ENCODE measurements around the gene CLSTN1. TPM values are rescaled to one million over a fixed set of nuclear protein-coding genes. Genes with fewer than 3 reads are reported as not detected.

The CLSTN1 gene
- total RNA-seq, 1 donor from 2014 or later, result 51.1 TPM

GRCh38 chr1:9699361-9699760, 124.4 kb downstream of the CLSTN1 start:
- H3K9ac ChIP-seq (ENCODE audit: low read depth in 1 of 3, low read length in 3 of 3), result no peak overlapping the region
- H3K9me3 ChIP-seq (ENCODE audit: control insufficient read depth in 3 of 3, low read length in 3 of 3), result no peaks in the 10 kb centered on the region
- H3K4me1 ChIP-seq (ENCODE audit: control insufficient read depth in 3 of 3, insufficient read depth in 3 of 3, low read length in 3 of 3), result no peaks in the 10 kb centered on the region
- H3K36me3 ChIP-seq (ENCODE audit: control insufficient read depth in 3 of 3, insufficient read depth in 3 of 3, low read length in 3 of 3), result peaks cover 0 to 3% (median 0%) of the 10 kb centered on the region in 3 donors
- H3K27me3 ChIP-seq (ENCODE audit: control insufficient read depth in 3 of 3, insufficient read depth in 3 of 3, low read length in 3 of 3), result no peaks in the 10 kb centered on the region
- H3K27ac ChIP-seq (ENCODE audit: low read depth, low read length), result no peak overlapping the region
- no peak overlapping the region for H3K4me3 ChIP-seq (ENCODE audit: low read length in 3 of 3)

GRCh38 chr1:9696793-9697192, 127.0 kb downstream of the CLSTN1 start:
- Histone ChIP-seq H3K4me1 (ENCODE audit: control insufficient read depth in 3 of 3, insufficient read depth in 3 of 3, low read length in 3 of 3) (no peaks in the 10 kb centered on the region), H3K9me3 (ENCODE audit: control insufficient read depth in 3 of 3, low read length in 3 of 3) (no peaks in the 10 kb centered on the region), H3K36me3 (ENCODE audit: control insufficient read depth in 3 of 3, insufficient read depth in 3 of 3, low read length in 3 of 3) (peaks cover 0 to 3% (median 0%) of the 10 kb centered on the region in 3 donors), H3K4me3 (ENCODE audit: low read length in 3 of 3) (no peak overlapping the region), H3K27me3 (ENCODE audit: control insufficient read depth in 3 of 3, insufficient read depth in 3 of 3, low read length in 3 of 3) (no peaks in the 10 kb centered on the region), H3K27ac (ENCODE audit: low read depth, low read length) (no peak overlapping the region), H3K9ac (ENCODE audit: low read depth in 1 of 3, low read length in 3 of 3) (no peak overlapping the region)

- Histone ChIP-seq H3K36me3 (ENCODE audit: control insufficient read depth in 3 of 3, insufficient read depth in 3 of 3, low read length in 3 of 3) (no peaks in the 10 kb centered on the region), H3K4me3 (ENCODE audit: low read length in 3 of 3) (no peak overlapping the region), H3K27ac (ENCODE audit: low read depth, low read length) (no peak overlapping the region), H3K4me1 (ENCODE audit: control insufficient read depth in 3 of 3, insufficient read depth in 3 of 3, low read length in 3 of 3) (peaks cover 25 to 31% (median 27%) of the 10 kb centered on the region in 3 donors), H3K9me3 (ENCODE audit: control insufficient read depth in 3 of 3, low read length in 3 of 3) (no peaks in the 10 kb centered on the region), H3K27me3 (ENCODE audit: control insufficient read depth in 3 of 3, insufficient read depth in 3 of 3, low read length in 3 of 3) (peaks cover 4 to 28% (median 17%) of the 10 kb centered on the region in 3 donors), H3K9ac (ENCODE audit: low read depth in 1 of 3, low read length in 3 of 3) (no peak overlapping the region)
Observed at GRCh38 chr1:9691691-9692090, 132.1 kb downstream of the CLSTN1 start.

- peaks cover 25 to 31% (median 27%) of the 10 kb centered on the region in 3 donors for H3K4me1 ChIP-seq (ENCODE audit: control insufficient read depth in 3 of 3, insufficient read depth in 3 of 3, low read length in 3 of 3)
- no peaks in the 10 kb centered on the region for H3K36me3 ChIP-seq (ENCODE audit: control insufficient read depth in 3 of 3, insufficient read depth in 3 of 3, low read length in 3 of 3)
- no peaks in the 10 kb centered on the region for H3K9me3 ChIP-seq (ENCODE audit: control insufficient read depth in 3 of 3, low read length in 3 of 3)
- H3K4me3 ChIP-seq (ENCODE audit: low read length in 3 of 3), result no peak overlapping the region
- peaks cover 4 to 30% (median 17%) of the 10 kb centered on the region in 3 donors for H3K27me3 ChIP-seq (ENCODE audit: control insufficient read depth in 3 of 3, insufficient read depth in 3 of 3, low read length in 3 of 3)
- no peak overlapping the region for H3K9ac ChIP-seq (ENCODE audit: low read depth in 1 of 3, low read length in 3 of 3)
- H3K27ac ChIP-seq (ENCODE audit: low read depth, low read length), result no peak overlapping the region
Observed at GRCh38 chr1:9691108-9691445, 132.7 kb downstream of the CLSTN1 start.

GRCh38 chr1:9690440-9691107, 133.2 kb downstream of the CLSTN1 start:
- Histone ChIP-seq H3K9me3 (ENCODE audit: control insufficient read depth in 3 of 3, low read length in 3 of 3) (no peaks in the 10 kb centered on the region), H3K4me1 (ENCODE audit: control insufficient read depth in 3 of 3, insufficient read depth in 3 of 3, low read length in 3 of 3) (peaks cover 25 to 31% (median 27%) of the 10 kb centered on the region in 3 donors), H3K27me3 (ENCODE audit: control insufficient read depth in 3 of 3, insufficient read depth in 3 of 3, low read length in 3 of 3) (peaks cover 4 to 30% (median 17%) of the 10 kb centered on the region in 3 donors), H3K36me3 (ENCODE audit: control insufficient read depth in 3 of 3, insufficient read depth in 3 of 3, low read length in 3 of 3) (no peaks in the 10 kb centered on the region), H3K27ac (ENCODE audit: low read depth, low read length) (no peak overlapping the region), H3K4me3 (ENCODE audit: low read length in 3 of 3) (peak overlapping the region in 2 of 3 donors; percentile 60 to 63), H3K9ac (ENCODE audit: low read depth in 1 of 3, low read length in 3 of 3) (peak overlapping the region in 1 of 3 donors; percentile 72)

- Histone ChIP-seq H3K4me1 (ENCODE audit: control insufficient read depth in 3 of 3, insufficient read depth in 3 of 3, low read length in 3 of 3) (peaks cover 25 to 31% (median 27%) of the 10 kb centered on the region in 3 donors), H3K4me3 (ENCODE audit: low read length in 3 of 3) (peak overlapping the region; percentile 23 to 63 (median 60)), H3K9me3 (ENCODE audit: control insufficient read depth in 3 of 3, low read length in 3 of 3) (no peaks in the 10 kb centered on the region), H3K9ac (ENCODE audit: low read depth in 1 of 3, low read length in 3 of 3) (peak overlapping the region in 2 of 3 donors; percentile 38 to 72), H3K27ac (ENCODE audit: low read depth, low read length) (no peak overlapping the region), H3K36me3 (ENCODE audit: control insufficient read depth in 3 of 3, insufficient read depth in 3 of 3, low read length in 3 of 3) (no peaks in the 10 kb centered on the region), H3K27me3 (ENCODE audit: control insufficient read depth in 3 of 3, insufficient read depth in 3 of 3, low read length in 3 of 3) (peaks cover 4 to 30% (median 17%) of the 10 kb centered on the region in 3 donors)
Observed at GRCh38 chr1:9689971-9690381, 133.8 kb downstream of the CLSTN1 start.

GRCh38 chr1:9689011-9689706, 134.6 kb downstream of the CLSTN1 start:
- no peak overlapping the region for H3K27ac ChIP-seq (ENCODE audit: low read depth, low read length)
- H3K36me3 ChIP-seq (ENCODE audit: control insufficient read depth in 3 of 3, insufficient read depth in 3 of 3, low read length in 3 of 3), result no peaks in the 10 kb centered on the region
- peak overlapping the region in 1 of 3 donors; percentile 64 for H3K9ac ChIP-seq (ENCODE audit: low read depth in 1 of 3, low read length in 3 of 3)
- H3K9me3 ChIP-seq (ENCODE audit: control insufficient read depth in 3 of 3, low read length in 3 of 3), result no peaks in the 10 kb centered on the region
- H3K27me3 ChIP-seq (ENCODE audit: control insufficient read depth in 3 of 3, insufficient read depth in 3 of 3, low read length in 3 of 3), result peaks cover 4 to 30% (median 17%) of the 10 kb centered on the region in 3 donors
- peak overlapping the region; percentile 60 to 77 (median 65) for H3K4me3 ChIP-seq (ENCODE audit: low read length in 3 of 3)
- H3K4me1 ChIP-seq (ENCODE audit: control insufficient read depth in 3 of 3, insufficient read depth in 3 of 3, low read length in 3 of 3), result peaks cover 25 to 31% (median 27%) of the 10 kb centered on the region in 3 donors

- H3K4me1 ChIP-seq (ENCODE audit: control insufficient read depth in 3 of 3, insufficient read depth in 3 of 3, low read length in 3 of 3), result peaks cover 25 to 31% (median 27%) of the 10 kb centered on the region in 3 donors
- no peaks in the 10 kb centered on the region for H3K9me3 ChIP-seq (ENCODE audit: control insufficient read depth in 3 of 3, low read length in 3 of 3)
- H3K27ac ChIP-seq (ENCODE audit: low read depth, low read length), result no peak overlapping the region
- peak overlapping the region in 2 of 3 donors; percentile 23 to 66 for H3K9ac ChIP-seq (ENCODE audit: low read depth in 1 of 3, low read length in 3 of 3)
- H3K27me3 ChIP-seq (ENCODE audit: control insufficient read depth in 3 of 3, insufficient read depth in 3 of 3, low read length in 3 of 3), result peaks cover 4 to 30% (median 17%) of the 10 kb centered on the region in 3 donors
- H3K36me3 ChIP-seq (ENCODE audit: control insufficient read depth in 3 of 3, insufficient read depth in 3 of 3, low read length in 3 of 3), result no peaks in the 10 kb centered on the region
- peak overlapping the region; percentile 60 to 77 (median 65) for H3K4me3 ChIP-seq (ENCODE audit: low read length in 3 of 3)
Observed at GRCh38 chr1:9688599-9688998, 135.2 kb downstream of the CLSTN1 start.

GRCh38 chr1:9687874-9688582, 135.7 kb downstream of the CLSTN1 start:
- peaks cover 4 to 30% (median 17%) of the 10 kb centered on the region in 3 donors for H3K27me3 ChIP-seq (ENCODE audit: control insufficient read depth in 3 of 3, insufficient read depth in 3 of 3, low read length in 3 of 3)
- H3K9ac ChIP-seq (ENCODE audit: low read depth in 1 of 3, low read length in 3 of 3), result peak overlapping the region in 2 of 3 donors; percentile 23 to 66
- H3K4me1 ChIP-seq (ENCODE audit: control insufficient read depth in 3 of 3, insufficient read depth in 3 of 3, low read length in 3 of 3), result peaks cover 25 to 31% (median 27%) of the 10 kb centered on the region in 3 donors
- peak overlapping the region; percentile 34 to 64 (median 59) for H3K4me3 ChIP-seq (ENCODE audit: low read length in 3 of 3)
- no peaks in the 10 kb centered on the region for H3K36me3 ChIP-seq (ENCODE audit: control insufficient read depth in 3 of 3, insufficient read depth in 3 of 3, low read length in 3 of 3)
- no peak overlapping the region for H3K27ac ChIP-seq (ENCODE audit: low read depth, low read length)
- no peaks in the 10 kb centered on the region for H3K9me3 ChIP-seq (ENCODE audit: control insufficient read depth in 3 of 3, low read length in 3 of 3)
